ENCODE data around the gene MRPL57.

DNA sequence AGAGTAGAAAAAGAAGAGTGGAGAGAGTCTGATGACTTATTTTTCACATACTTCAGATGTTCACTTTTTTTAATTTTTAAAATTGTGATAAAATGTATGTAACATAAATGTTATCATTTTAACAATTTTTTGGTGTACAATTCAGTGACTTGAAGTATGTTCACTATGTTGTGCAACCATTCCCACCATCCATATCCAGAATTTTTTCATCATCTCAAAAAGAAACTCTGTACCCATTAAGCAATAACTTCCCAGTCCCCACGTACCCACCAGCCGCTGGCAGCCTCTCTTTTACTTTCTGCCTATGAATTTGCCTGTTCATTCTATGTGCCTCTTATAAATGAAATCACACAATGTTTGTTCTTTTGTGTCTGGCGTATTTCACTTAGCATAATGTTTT, 43.4 kb upstream of the MRPL57 start:
- TF ChIP-seq CTCF (IDR thresholded peaks at IDR 0.05) (no peak), POLR2A (IDR thresholded peaks at IDR 0.05) (no peak)
